Activated CD4-positive, alpha-beta T cell treated with anti-CD3 and anti-CD28 coated beads, Interleukin-10, Interleukin-2, amounts not matched to agents 100 ng/mL and 50 ng/mL, durations not matched to agents 16 hours and 8 hours (primary cell): ENCODE measurements around the gene GRIA4.
"Not testable (repeated sequence)": the region's sequence is repeated elsewhere in the genome, so short reads cannot be mapped to it uniquely, and the experiment has no call there.

Source experiments
- DNase-seq: peaks from one replicate; pipeline ENCODE4 v3.0.0-alpha.2; 2020

The GRIA4 gene

GRCh38 chr11:105868762-105869285 lies 259.0 kb downstream of the GRIA4 start:
- no peak for DNase-seq

- no peak for DNase-seq
These were observed 260.7 kb downstream of the GRIA4 start for GRCh38 chr11:105870516-105871113.

- DNase-seq: no peak
These were observed 268.6 kb downstream of the GRIA4 start for GRCh38 chr11:105878510-105878909.

GRCh38 chr11:105878927-105879326 lies 269.1 kb downstream of the GRIA4 start:
- not testable (repeated sequence) for DNase-seq

- DNase-seq: no peak
These were observed 271.2 kb downstream of the GRIA4 start for GRCh38 chr11:105881027-105881426.

- no peak for DNase-seq
These were observed 274.6 kb downstream of the GRIA4 start for GRCh38 chr11:105884436-105884835.

- no peak for DNase-seq
These were observed 281.8 kb downstream of the GRIA4 start for GRCh38 chr11:105891685-105892084.

GRCh38 chr11:105897161-105897560 lies 287.3 kb downstream of the GRIA4 start:
- no peak for DNase-seq

- DNase-seq: no peak
These were observed 289.9 kb downstream of the GRIA4 start for GRCh38 chr11:105899772-105900171.

GRCh38 chr11:105900515-105901035 lies 290.7 kb downstream of the GRIA4 start:
- no peak for DNase-seq

GRCh38 chr11:105903113-105903512 lies 293.2 kb downstream of the GRIA4 start:
- no peak for DNase-seq

GRCh38 chr11:105906517-105906916 lies 296.6 kb downstream of the GRIA4 start:
- no peak for DNase-seq

- no peak for DNase-seq
These were observed 297.4 kb downstream of the GRIA4 start for GRCh38 chr11:105907319-105907718.

- DNase-seq: no peak
These were observed 300.3 kb downstream of the GRIA4 start for GRCh38 chr11:105910095-105910715.

GRCh38 chr11:105911454-105911853 lies 301.6 kb downstream of the GRIA4 start:
- DNase-seq: no peak

- DNase-seq: no peak
These were observed 302.8 kb downstream of the GRIA4 start for GRCh38 chr11:105912666-105913065.

GRCh38 chr11:105915021-105915420 lies 305.1 kb downstream of the GRIA4 start:
- no peak for DNase-seq

GRCh38 chr11:105918039-105918438 lies 308.2 kb downstream of the GRIA4 start:
- no peak for DNase-seq

- no peak for DNase-seq
These were observed 308.7 kb downstream of the GRIA4 start for GRCh38 chr11:105918600-105918999.

- no peak for DNase-seq
These were observed 313.4 kb downstream of the GRIA4 start for GRCh38 chr11:105923252-105923651.

- DNase-seq: no peak
These were observed 313.9 kb downstream of the GRIA4 start for GRCh38 chr11:105923807-105924206.

- DNase-seq: no peak
These were observed 319.4 kb downstream of the GRIA4 start for GRCh38 chr11:105929084-105929955.

- no peak for DNase-seq
These were observed 323.8 kb downstream of the GRIA4 start for GRCh38 chr11:105933695-105934094.
